Neural crest cell (in vitro differentiated cells): ENCODE results near the gene DEFB119. TPM values are rescaled to one million over a fixed set of nuclear protein-coding genes. Genes with fewer than 3 reads are reported as not detected.

Source experiments
- DNase-seq: peaks from one replicate; pipeline ENCODE4 v3.0.0; 2021; ENCODE audit warnings: low read depth, mixed read lengths, low spot score
- H3K27ac Mint-ChIP-seq: one replicate; pipeline ENCODE4 v1.8.0; 2021; ENCODE audit warnings: mild to moderate bottlenecking, mixed read lengths; ENCODE audit not compliant: unreplicated experiment
- H3K27me3 Mint-ChIP-seq: 2 replicates; pipeline ENCODE4 v1.8.0; 2021; ENCODE audit warnings: low read depth, mild to moderate bottlenecking, mixed read lengths
- H3K36me3 Mint-ChIP-seq: 2 replicates; pipeline ENCODE4 v1.8.0; 2021; ENCODE audit warnings: low read depth, mild to moderate bottlenecking, mixed read lengths
- H3K4me1 Mint-ChIP-seq: 2 replicates; pipeline ENCODE4 v1.8.0; 2021; ENCODE audit warnings: mixed read lengths
- H3K4me3 Mint-ChIP-seq: one replicate; pipeline ENCODE4 v1.8.0; 2021; ENCODE audit warnings: mild to moderate bottlenecking, mixed read lengths
- H3K9me3 Mint-ChIP-seq: 2 replicates; pipeline ENCODE4 v1.8.0; 2021; ENCODE audit warnings: mixed read lengths
- CTCF ChIP-seq: fragments of 200-600 bp; sonication (generic); conservative IDR thresholded peaks from 2 replicates; pipeline ENCODE4 v1.5.0; 2021; ENCODE audit warnings: antibody characterized with exemption, mild to moderate bottlenecking
- total RNA-seq: library from RNA; stranded (reverse); gene quantifications from 2 replicates; pipeline ENCODE4 v1.2.1, GENCODE V29; 2021

DEFB119 gene
- total RNA-seq, 1 donor from 2014 or later, result not detected

DNA sequence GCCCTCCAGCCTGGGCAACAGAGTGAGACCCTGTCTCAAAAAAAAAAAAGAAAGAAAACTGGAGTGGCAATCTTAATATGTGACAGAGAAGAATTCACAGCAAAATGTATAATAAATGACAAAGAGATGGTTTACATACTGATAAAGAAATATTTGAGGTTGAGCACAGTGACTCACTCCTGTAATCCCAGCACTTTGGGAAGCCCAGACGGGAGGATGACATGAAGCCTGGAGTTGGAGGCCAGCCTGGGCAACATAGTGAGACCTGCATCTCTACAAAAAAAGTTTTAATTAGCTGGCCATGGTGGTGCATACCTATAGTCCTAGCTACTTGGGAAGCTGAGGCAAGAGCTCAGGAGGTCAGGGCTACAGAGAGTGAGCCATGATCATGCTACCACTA, 34.4 kb downstream of the DEFB119 start:
- no peak overlapping the region for H3K4me3 Mint-ChIP-seq
- no peak overlapping the region for H3K27ac Mint-ChIP-seq
- H3K4me1 Mint-ChIP-seq, result no peaks in the 10 kb centered on the region
- peaks cover 26% of the 10 kb centered on the region for H3K9me3 Mint-ChIP-seq
- H3K36me3 Mint-ChIP-seq, result peaks cover 2% of the 10 kb centered on the region
- no peak for DNase-seq
- H3K27me3 Mint-ChIP-seq, result no peaks in the 10 kb centered on the region
- TF ChIP-seq CTCF, result no peak

GRCh38 chr20:31341470-31341869, 48.9 kb downstream of the DEFB119 start:
- no peaks in the 10 kb centered on the region for H3K36me3 Mint-ChIP-seq
- peaks cover 18% of the 10 kb centered on the region for H3K9me3 Mint-ChIP-seq
- H3K27me3 Mint-ChIP-seq, result no peaks in the 10 kb centered on the region
- no peak overlapping the region for H3K27ac Mint-ChIP-seq
- no peak for DNase-seq
- no peak overlapping the region for H3K4me3 Mint-ChIP-seq
- H3K4me1 Mint-ChIP-seq, result no peaks in the 10 kb centered on the region
- no peak for TF ChIP-seq CTCF

GRCh38 chr20:31330893-31331292, 59.5 kb downstream of the DEFB119 start:
- Mint-ChIP-seq H3K4me1 (no peaks in the 10 kb centered on the region), H3K4me3 (no peak overlapping the region), H3K27me3 (no peaks in the 10 kb centered on the region), H3K9me3 (peaks cover 25% of the 10 kb centered on the region), H3K27ac (no peak overlapping the region), H3K36me3 (peaks cover 9% of the 10 kb centered on the region)
- no peak for TF ChIP-seq CTCF
- DNase-seq, result no peak

Other genes starting within 250 kb of the DEFB119 start
- not detected in 2 replicates for gene DEFB115, start 132.9 kb downstream of the DEFB119 start, total RNA-seq
- gene DEFB116, start 82.0 kb downstream of the DEFB119 start, total RNA-seq, result not detected in 2 replicates
- gene DEFB118, start 22.0 kb downstream of the DEFB119 start, total RNA-seq, result not detected in 2 replicates
- gene DEFB121, start 15.6 kb upstream of the DEFB119 start, total RNA-seq, result not detected in 2 replicates
- gene DEFB123, start 50.0 kb upstream of the DEFB119 start, total RNA-seq, result not detected in 2 replicates
- not detected in 2 replicates for gene DEFB124, start 84.5 kb upstream of the DEFB119 start, total RNA-seq
- not detected in 2 replicates for gene REM1, start 84.7 kb upstream of the DEFB119 start, total RNA-seq
- gene HM13, start 123.9 kb upstream of the DEFB119 start, total RNA-seq, result 179 and 185 TPM in 2 replicates
- 4.3 and 5.8 TPM in 2 replicates for gene ID1, start 214.7 kb upstream of the DEFB119 start, total RNA-seq
- not detected in 2 replicates for gene COX4I2, start 247.3 kb upstream of the DEFB119 start, total RNA-seq